ENCODE results near the gene NUP210L.
A peak's percentile ranks its signal among the peaks of the same experiment; 100 is the strongest.

The NUP210L gene

DNA sequence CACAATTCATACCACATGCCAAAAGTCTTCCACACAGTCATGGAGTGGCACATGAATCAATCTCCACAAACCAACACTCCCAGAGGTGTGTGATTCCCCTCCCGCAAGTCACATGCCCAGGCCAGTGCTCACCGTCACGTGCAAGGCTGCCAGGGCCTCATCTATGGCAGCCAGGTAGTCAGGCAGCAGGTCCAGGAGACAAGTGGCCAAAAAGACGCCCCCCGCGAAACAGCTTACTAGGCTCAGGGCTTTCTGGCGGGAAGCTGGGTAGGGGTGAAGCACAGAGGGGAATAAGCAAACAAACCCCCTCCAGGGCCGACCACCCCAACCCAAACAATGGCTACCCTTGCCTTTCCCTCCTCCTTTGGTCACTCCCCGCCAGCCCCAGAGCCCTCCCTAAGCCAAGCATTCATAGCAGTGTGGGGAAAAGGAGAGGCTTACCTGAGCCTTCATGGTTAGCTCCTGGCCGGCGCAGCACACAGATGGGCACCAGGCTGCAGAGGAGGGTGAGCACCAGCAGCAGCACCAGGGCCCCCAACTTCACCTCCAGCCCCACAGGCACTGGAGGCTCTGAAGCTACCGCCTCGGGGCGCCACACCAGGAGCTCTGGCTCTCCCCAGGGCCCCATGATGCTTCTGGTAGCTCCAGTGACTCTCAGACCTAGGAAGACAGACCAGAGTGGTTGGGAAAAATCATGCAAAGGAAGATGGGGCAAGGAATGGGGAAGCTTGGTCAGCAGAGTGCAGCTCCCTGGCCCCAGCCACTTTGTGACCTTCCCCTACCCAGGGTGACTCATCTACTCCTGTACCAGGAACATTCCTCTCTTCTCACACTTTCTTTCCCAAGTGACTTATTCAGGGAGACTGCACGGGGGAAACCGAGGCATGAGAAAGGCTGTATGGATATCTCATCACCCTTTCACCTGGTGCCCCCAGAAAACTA lies 192.5 kb downstream of the NUP210L start:
- Mint-ChIP-seq H3K27me3 (no peaks in the 10 kb centered on the region), H3K27ac (peak overlapping the region; percentile 99), H3K36me3 (no peaks in the 10 kb centered on the region), H3K9me3 (ENCODE audit: low read depth) (no peaks in the 10 kb centered on the region), H3K4me1 (ENCODE audit: low read depth) (peaks cover 48% of the 10 kb centered on the region), H3K4me3 (peak overlapping the region; percentile 98)

DNA sequence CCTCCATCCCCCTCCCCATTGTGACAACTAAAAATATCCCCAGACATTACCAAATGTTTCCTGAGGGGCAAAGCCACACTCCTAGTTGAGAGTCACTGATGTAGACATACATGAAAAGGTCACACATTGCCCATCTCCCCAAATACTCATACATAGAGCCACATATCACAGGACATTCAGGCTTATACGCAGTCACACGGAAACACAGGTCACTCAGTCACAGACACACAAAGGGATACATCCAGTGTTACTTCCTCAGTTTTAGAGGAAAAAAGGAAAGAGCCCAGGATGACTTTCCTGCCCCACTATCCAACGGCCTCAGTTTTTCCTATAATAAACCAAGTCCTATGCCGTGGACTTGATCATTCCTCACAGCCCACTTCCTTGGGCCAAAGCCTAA lies 193.5 kb downstream of the NUP210L start:
- Mint-ChIP-seq H3K4me3 (peak overlapping the region; percentile 98), H3K9me3 (ENCODE audit: low read depth) (no peaks in the 10 kb centered on the region), H3K27me3 (no peaks in the 10 kb centered on the region), H3K36me3 (no peaks in the 10 kb centered on the region), H3K27ac (peak overlapping the region; percentile 99), H3K4me1 (ENCODE audit: low read depth) (peaks cover 49% of the 10 kb centered on the region)

DNA sequence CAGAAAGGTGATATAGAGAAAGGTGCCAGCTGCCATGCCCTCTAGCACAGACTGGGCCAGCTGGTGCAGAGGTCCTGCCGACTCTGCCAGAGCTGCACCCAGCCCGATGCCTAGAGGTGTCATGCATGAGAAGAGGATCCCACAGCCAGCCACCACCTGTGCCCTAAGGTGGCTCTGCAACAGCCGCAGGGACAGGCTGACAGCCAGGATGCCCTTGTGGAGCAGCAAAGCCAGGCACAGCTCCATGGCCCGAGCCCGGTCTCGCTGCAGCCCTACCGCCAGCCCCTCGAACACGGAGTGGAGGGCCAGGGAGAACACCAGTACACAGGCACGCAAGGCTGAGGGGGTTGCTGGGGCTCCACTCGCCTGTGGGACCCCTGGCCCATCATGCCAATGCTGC lies 194.7 kb downstream of the NUP210L start:
- Mint-ChIP-seq H3K27ac (no peak overlapping the region), H3K36me3 (no peaks in the 10 kb centered on the region), H3K4me1 (ENCODE audit: low read depth) (peaks cover 48% of the 10 kb centered on the region), H3K9me3 (ENCODE audit: low read depth) (no peaks in the 10 kb centered on the region), H3K27me3 (no peaks in the 10 kb centered on the region), H3K4me3 (no peak overlapping the region)

DNA sequence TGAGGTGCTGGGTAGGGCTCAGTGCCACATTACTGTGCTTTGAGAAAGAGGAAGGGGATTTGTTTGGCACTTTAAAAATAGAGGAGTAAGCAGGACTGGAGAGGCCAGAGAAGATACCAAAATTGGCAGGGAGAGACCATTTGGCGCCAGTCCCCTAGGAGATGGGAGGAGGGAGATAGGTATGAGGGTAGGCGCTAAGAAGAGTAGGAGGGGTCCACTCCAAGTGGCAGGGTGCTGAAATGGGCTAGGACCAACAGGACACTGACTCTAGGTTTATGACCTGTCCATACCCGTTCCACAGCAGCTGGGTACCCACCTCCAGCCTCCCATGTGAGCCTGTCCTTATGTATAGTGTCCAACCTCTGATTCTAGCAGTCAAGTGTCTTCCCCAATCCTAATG lies 195.4 kb downstream of the NUP210L start:
- peak overlapping the region; percentile 8 for H3K4me3 Mint-ChIP-seq
- H3K9me3 Mint-ChIP-seq (ENCODE audit: low read depth) = no peaks in the 10 kb centered on the region
- no peaks in the 10 kb centered on the region for H3K27me3 Mint-ChIP-seq
- H3K27ac Mint-ChIP-seq = peak overlapping the region; percentile 61
- H3K36me3 Mint-ChIP-seq = no peaks in the 10 kb centered on the region
- H3K4me1 Mint-ChIP-seq (ENCODE audit: low read depth) = peaks cover 54% of the 10 kb centered on the region

DNA sequence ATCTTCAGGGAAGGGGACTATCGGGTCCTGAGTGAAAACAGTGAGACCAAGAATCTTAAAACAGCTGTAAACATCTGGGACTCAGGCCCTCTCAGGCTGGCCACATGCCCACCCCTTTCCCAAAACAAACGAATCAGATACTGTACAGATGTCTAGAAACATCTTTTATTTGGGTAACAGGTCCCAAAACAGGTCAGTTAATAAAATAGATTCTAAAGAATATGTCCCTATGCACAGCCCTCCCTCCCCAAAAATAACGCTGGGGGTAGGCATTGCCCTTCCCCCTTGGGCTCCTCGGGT lies 196.0 kb downstream of the NUP210L start:
- H3K4me3 Mint-ChIP-seq = peak overlapping the region; percentile 100

DNA sequence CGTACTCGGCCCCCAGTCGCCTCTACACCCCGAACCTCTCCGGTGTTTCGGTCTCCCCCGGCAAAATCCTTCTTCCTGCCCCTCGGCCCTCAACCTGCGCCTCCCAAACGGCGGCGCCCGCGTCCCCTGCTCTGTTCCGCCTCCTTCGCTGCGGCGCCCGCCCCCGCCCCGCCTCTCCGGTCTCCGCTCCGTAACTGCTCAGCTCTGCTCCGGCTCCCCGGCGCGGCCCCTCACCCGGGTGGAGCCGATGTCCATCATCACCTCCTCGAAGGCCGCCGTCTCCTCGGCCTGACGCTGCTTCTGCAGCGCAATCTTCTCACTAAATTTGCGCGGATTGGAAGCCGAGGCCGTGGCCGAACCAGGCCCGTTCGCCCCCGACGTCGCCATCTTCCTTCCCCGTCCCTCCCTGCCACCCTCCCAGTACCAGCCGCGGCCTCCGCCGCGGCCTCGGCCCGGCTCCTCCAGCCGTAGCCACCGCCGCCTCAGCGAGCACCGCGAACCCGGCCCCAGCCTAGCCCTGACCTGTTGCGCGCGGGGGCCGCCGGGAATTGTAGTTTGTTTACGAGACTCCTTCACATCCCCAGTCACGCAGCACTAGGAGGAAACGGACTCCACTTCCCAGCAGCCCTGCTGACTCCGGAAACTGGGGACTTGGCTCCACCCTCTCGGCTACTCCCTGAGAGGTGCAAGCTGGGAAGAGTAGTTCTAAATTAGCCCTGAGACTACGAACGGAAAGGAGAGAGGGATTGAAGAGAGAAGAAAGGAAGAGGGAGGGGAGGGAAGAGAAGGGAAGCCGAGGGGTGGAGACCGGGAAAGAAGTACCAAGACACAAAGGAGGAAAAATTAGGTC lies 196.5 kb downstream of the NUP210L start, which contains the start of gene CRTC2:
CRTC2 (minus strand) TSS at position 502 of the 850 bp plus-strand sequence; CDS start at position 387, 115 bp downstream.
- Mint-ChIP-seq H3K36me3 (peaks cover 3% of the 10 kb centered on the region), H3K27me3 (no peaks in the 10 kb centered on the region), H3K4me1 (ENCODE audit: low read depth) (peaks cover 55% of the 10 kb centered on the region), H3K9me3 (ENCODE audit: low read depth) (no peaks in the 10 kb centered on the region), H3K27ac (peak within 1 kb of the TSS; percentile 96), H3K4me3 (peak within 1 kb of the TSS; percentile 100)

More for the DNA sequence above, 196.0 kb downstream of the NUP210L start:
- no peaks in the 10 kb centered on the region for H3K9me3 Mint-ChIP-seq (ENCODE audit: low read depth)
- H3K4me1 Mint-ChIP-seq (ENCODE audit: low read depth) = peaks cover 55% of the 10 kb centered on the region
- peaks cover 3% of the 10 kb centered on the region for H3K36me3 Mint-ChIP-seq
- no peaks in the 10 kb centered on the region for H3K27me3 Mint-ChIP-seq
- H3K27ac Mint-ChIP-seq = peak overlapping the region; percentile 96

DNA sequence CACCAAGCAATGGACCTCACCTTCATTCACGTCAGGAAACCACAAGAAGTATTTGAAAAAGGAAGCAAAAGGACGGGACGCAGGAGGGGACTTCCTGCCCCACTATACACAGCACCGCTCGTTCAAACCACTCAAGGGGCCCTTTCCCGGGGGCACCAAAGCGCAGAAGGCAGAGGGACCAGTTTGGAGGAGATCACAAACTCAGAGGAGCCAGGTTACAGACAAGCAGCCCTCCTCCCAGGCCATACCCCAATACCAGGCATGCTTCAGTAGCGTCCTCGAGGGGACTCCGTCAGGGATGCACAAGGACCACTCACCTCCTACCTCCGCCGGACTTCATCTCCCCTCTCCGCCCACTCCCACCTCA lies 197.1 kb downstream of the NUP210L start:
- peaks cover 53% of the 10 kb centered on the region for H3K4me1 Mint-ChIP-seq (ENCODE audit: low read depth)
- peaks cover 3% of the 10 kb centered on the region for H3K36me3 Mint-ChIP-seq
- H3K27ac Mint-ChIP-seq = peak overlapping the region; percentile 96
- H3K4me3 Mint-ChIP-seq = peak overlapping the region; percentile 100
- no peaks in the 10 kb centered on the region for H3K27me3 Mint-ChIP-seq
- no peaks in the 10 kb centered on the region for H3K9me3 Mint-ChIP-seq (ENCODE audit: low read depth)

DNA sequence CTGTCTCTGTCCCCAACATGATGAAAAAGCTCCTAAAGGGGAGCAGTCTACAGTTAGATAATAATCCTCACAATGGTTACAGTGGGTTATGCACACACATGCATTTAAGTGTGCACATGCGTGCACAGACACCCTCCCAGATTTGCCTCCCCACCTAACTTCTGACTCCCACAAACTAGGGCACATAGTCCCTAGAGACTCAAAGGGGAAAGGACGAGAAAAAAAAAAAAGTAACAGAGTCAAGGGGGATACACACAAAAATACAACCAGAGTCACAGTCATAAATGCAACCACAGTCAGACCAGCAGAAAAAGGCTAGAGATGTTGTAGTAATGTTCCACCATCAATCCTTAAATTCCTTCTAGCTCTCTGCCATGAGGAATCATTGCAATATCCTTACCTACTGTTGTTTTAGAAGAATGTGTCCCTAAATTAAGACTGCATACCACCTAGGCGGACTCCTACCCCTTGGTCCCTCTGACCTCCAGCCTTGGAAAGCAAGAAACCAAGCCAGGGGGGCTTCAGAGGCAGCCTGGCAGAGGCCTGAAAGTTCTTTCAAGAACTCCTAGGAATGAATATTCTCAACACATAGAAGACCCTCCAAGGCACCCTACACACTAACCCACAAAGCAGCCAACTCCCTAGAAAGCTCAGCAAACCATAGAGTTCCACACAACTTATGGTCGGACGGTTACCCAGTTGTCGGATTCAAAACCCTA lies 197.7 kb downstream of the NUP210L start:
- H3K36me3 Mint-ChIP-seq = peaks cover 3% of the 10 kb centered on the region
- no peaks in the 10 kb centered on the region for H3K9me3 Mint-ChIP-seq (ENCODE audit: low read depth)
- H3K27ac Mint-ChIP-seq = peak overlapping the region; percentile 96
- H3K4me3 Mint-ChIP-seq = peak overlapping the region; percentile 100
- H3K27me3 Mint-ChIP-seq = no peaks in the 10 kb centered on the region
- H3K4me1 Mint-ChIP-seq (ENCODE audit: low read depth) = peaks cover 47% of the 10 kb centered on the region

DNA sequence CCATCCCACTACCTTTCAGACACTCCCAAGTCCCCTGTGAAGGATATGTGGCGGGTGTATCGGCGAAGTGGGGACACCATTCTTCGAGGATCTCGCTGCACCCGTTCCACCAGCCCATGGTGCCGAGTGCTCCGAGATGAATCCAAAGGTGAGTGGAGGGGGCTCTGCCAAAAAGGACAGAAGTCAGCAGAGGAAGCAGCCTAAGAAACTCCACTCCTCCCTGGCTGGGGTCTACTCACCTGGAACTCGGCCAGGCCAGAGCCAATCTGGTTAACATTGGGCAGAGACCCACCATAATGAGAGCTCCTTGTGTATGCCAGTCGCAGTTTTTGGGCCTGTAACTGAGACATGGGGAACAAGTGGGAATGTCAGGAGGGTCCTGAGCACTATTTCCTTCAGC lies 200.0 kb downstream of the NUP210L start:
- Mint-ChIP-seq H3K4me1 (ENCODE audit: low read depth) (peaks cover 40% of the 10 kb centered on the region), H3K4me3 (peak overlapping the region; percentile 27), H3K9me3 (ENCODE audit: low read depth) (no peaks in the 10 kb centered on the region), H3K36me3 (peaks cover 4% of the 10 kb centered on the region), H3K27ac (peak overlapping the region; percentile 91), H3K27me3 (no peaks in the 10 kb centered on the region)

DNA sequence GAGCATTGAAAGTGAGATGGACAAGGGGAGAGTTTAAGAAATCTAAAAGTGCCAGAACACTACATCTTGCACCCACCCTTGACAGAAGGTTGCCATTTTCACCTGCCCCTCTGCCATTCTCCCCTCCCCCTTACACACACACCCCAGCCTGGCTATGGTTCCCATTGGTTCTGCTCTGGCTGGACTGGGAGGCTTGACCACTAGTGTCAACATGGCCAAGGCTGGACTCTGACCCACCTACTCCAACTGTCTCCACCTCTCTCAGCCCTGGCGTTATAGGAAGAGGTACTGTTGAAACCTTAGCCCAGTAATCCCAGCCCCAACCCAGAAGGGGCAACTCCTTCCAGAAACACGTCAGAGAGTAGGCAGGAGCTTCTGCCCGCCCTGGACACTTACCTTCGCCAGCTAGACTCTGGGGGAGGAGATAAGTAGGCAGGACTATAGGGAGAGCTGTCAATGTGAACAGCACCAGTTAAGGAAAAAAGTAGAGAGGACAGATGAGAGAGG lies 201.0 kb downstream of the NUP210L start:
- no peaks in the 10 kb centered on the region for H3K9me3 Mint-ChIP-seq (ENCODE audit: low read depth)
- peak overlapping the region; percentile 91 for H3K27ac Mint-ChIP-seq
- H3K36me3 Mint-ChIP-seq = peaks cover 4% of the 10 kb centered on the region
- H3K27me3 Mint-ChIP-seq = no peaks in the 10 kb centered on the region
- peaks cover 39% of the 10 kb centered on the region for H3K4me1 Mint-ChIP-seq (ENCODE audit: low read depth)
- H3K4me3 Mint-ChIP-seq = peak overlapping the region; percentile 27

DNA sequence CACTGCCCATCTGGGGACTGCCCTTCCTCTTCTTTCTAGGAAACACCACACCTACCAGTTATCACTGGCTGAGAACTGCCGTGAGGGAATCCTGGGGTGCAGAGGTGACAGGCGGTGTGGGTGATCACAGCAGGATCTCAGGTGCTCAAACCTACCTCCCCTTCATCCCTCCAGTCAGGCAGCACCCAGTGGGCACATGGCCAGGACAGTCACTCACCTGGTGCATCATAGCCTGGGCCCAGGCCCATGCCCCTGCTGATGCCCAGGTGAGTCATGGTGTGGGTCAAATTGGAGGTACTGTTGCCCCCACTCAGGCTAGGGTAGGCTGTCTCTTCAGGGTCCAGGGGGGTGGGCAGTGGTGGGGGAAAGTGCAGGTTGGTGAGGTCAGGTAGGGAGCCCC lies 203.1 kb downstream of the NUP210L start:
- peaks cover 37% of the 10 kb centered on the region for H3K4me1 Mint-ChIP-seq (ENCODE audit: low read depth)
- no peak overlapping the region for H3K4me3 Mint-ChIP-seq

DNA sequence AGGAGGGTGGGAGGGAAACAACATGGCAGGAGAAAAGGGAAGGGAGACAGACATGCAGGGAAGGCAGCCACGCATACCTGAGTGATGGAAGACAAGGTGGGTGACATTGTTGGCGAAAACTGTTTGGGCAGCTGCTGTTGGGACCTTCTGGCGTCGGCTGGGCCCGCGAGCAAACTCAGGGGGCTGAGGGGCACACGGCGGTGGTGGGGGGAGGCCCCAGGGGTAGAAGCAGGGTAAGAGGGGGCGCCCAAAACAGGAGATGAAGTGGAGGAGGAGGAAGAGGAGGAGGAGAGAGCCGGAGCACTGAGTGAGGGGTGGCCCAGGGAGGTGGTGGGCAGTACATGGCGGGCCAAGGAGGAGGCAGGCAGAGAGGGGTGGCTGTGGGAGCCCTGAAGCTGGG lies 203.7 kb downstream of the NUP210L start:
- H3K27ac Mint-ChIP-seq = peak overlapping the region; percentile 55
- H3K4me3 Mint-ChIP-seq = no peak overlapping the region
- H3K36me3 Mint-ChIP-seq = peaks cover 7% of the 10 kb centered on the region
- no peaks in the 10 kb centered on the region for H3K27me3 Mint-ChIP-seq
- peaks cover 31% of the 10 kb centered on the region for H3K4me1 Mint-ChIP-seq (ENCODE audit: low read depth)
- no peaks in the 10 kb centered on the region for H3K9me3 Mint-ChIP-seq (ENCODE audit: low read depth)

More for the DNA sequence above, 203.1 kb downstream of the NUP210L start:
- Mint-ChIP-seq H3K9me3 (ENCODE audit: low read depth) (no peaks in the 10 kb centered on the region), H3K36me3 (peaks cover 7% of the 10 kb centered on the region), H3K27ac (no peak overlapping the region), H3K27me3 (no peaks in the 10 kb centered on the region)

DNA sequence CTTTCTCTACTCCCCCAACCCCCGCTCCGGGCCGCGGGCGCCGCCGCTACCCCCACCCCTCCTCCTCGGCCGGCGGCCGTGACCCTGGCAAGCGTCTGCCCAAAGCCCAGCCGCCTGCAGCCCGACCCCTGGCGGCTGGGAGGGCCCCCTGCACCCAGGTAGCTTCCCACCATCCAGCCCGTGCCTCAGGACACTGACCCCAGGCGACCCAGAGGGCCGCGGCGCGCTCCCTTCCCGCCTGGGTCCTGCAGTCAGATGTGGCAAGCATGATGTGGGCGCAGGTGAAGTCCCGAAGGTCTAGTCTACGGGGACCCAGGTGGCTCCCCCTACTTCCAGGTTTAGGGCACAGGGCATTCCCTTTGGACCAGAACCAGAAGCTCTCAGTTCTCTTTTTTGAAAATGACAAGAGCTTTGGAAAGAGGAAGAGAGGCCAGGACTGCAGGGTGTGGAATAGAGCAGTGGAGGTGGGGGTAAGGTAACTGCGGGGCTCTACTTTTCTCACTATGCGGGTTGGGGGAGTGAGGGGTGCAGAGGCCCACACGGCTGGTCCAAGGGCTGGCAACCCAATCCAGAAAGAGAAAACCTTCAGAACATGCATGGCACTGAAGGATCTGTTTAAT lies 208.1 kb downstream of the NUP210L start, which contains the start of gene DENND4B:
DENND4B (minus strand) TSS at position 97 of the 620 bp plus-strand sequence. CDS start 2,344 bp downstream, outside the sequence.
- peaks cover 4% of the 10 kb centered on the region for H3K36me3 Mint-ChIP-seq
- H3K27ac Mint-ChIP-seq = peak within 1 kb of the TSS; percentile 91
- no peaks in the 10 kb centered on the region for H3K9me3 Mint-ChIP-seq (ENCODE audit: low read depth)
- no peaks in the 10 kb centered on the region for H3K27me3 Mint-ChIP-seq
- H3K4me1 Mint-ChIP-seq (ENCODE audit: low read depth) = peaks cover 27% of the 10 kb centered on the region
- H3K4me3 Mint-ChIP-seq = peak within 1 kb of the TSS; percentile 92
